HG03064 (cell line): ENCODE measurements around the gene SLC25A22.
A peak's percentile ranks its signal among the peaks of the same experiment; 100 is the strongest.

ENCODE experiments used
- ATAC-seq: cut with Tn5 transposase; IDR thresholded peaks from one replicate; pipeline ENCODE4 v1.9.1; 2021; ENCODE audit warnings: low read depth; ENCODE audit not compliant: unreplicated experiment

Gene SLC25A22

GRCh38 chr11:798093-798713 lies at the start of gene SLC25A22:
SLC25A22 (minus strand) TSS chr11:798281; CDS start chr11:795006, 3,275 bp downstream.
- peak; percentile 47 for ATAC-seq

- ATAC-seq, result no peak
Measured at GRCh38 chr11:847876-848275, 49.8 kb upstream of the SLC25A22 start.

GRCh38 chr11:846496-847098 lies 48.5 kb upstream of the SLC25A22 start:
- ATAC-seq, result no peak

- ATAC-seq, result no peak
Measured at GRCh38 chr11:845872-846495, 47.9 kb upstream of the SLC25A22 start.

- no peak for ATAC-seq
Measured at GRCh38 chr11:844693-845644, 46.9 kb upstream of the SLC25A22 start.

GRCh38 chr11:843818-844692 lies 46.0 kb upstream of the SLC25A22 start:
- no peak for ATAC-seq

- ATAC-seq, result peak; percentile 9
Measured at GRCh38 chr11:843086-843734, 45.1 kb upstream of the SLC25A22 start.

- peak; percentile 58 for ATAC-seq
Measured at GRCh38 chr11:842370-843002, 44.4 kb upstream of the SLC25A22 start, which contains the start of the genes POLR2L and TSPAN4. POLR2L (minus strand) TSS chr11:842529; CDS start chr11:842508, 21 bp downstream. TSPAN4 (plus strand) TSS chr11:842852; CDS start chr11:850305, 7,453 bp downstream.

GRCh38 chr11:841981-842369 lies 43.9 kb upstream of the SLC25A22 start:
- ATAC-seq, result no peak

- ATAC-seq, result no peak
Measured at GRCh38 chr11:839875-840617, 42.0 kb upstream of the SLC25A22 start.

GRCh38 chr11:839280-839623 lies 41.2 kb upstream of the SLC25A22 start:
- ATAC-seq, result no peak

- no peak for ATAC-seq
Measured at GRCh38 chr11:838441-839279, 40.6 kb upstream of the SLC25A22 start.

GRCh38 chr11:837990-838307 lies 39.9 kb upstream of the SLC25A22 start:
- no peak for ATAC-seq

GRCh38 chr11:837189-837989 lies 39.3 kb upstream of the SLC25A22 start:
- no peak for ATAC-seq

- ATAC-seq, result no peak
Measured at GRCh38 chr11:836700-837099, 38.6 kb upstream of the SLC25A22 start.

GRCh38 chr11:836274-836673 lies 38.2 kb upstream of the SLC25A22 start:
- ATAC-seq, result no peak
